Epithelial cell of esophagus (primary cell): ENCODE data around the gene SIN3B.
A peak's percentile ranks its signal among the peaks of the same experiment; 100 is the strongest.

Experiments used
- DNase-seq: peaks from one replicate; pipeline ENCODE4 v3.0.0; 2010; ENCODE audit warnings: low read depth
- H3K4me3 ChIP-seq: 2 replicates; pipeline ENCODE4 v1.5.1; 2011; ENCODE audit warnings: mild to moderate bottlenecking, low read length, control low read depth
- CTCF ChIP-seq: IDR thresholded peaks from 2 replicates; pipeline ENCODE4 v1.5.1; 2011; ENCODE audit warnings: low read depth, mild to moderate bottlenecking, low read length, control low read depth, inconsistent platforms; ENCODE audit not compliant: insufficient read depth; ENCODE audit errors: missing control alignments

Gene SIN3B

GRCh38 chr19:16897029-16897855 lies 68.0 kb downstream of the SIN3B start:
- no peak for TF ChIP-seq CTCF
- peak; percentile 95 for DNase-seq
- H3K4me3 ChIP-seq: peak overlapping the region; percentile 60

- peak overlapping the region; percentile 60 for H3K4me3 ChIP-seq
- no peak for TF ChIP-seq CTCF
- peak; percentile 30 for DNase-seq
Observed at GRCh38 chr19:16897856-16898161, 68.6 kb downstream of the SIN3B start.

- DNase-seq: no peak
- H3K4me3 ChIP-seq: no peak overlapping the region
- TF ChIP-seq CTCF: no peak
Observed at GRCh38 chr19:16898361-16899015, 69.3 kb downstream of the SIN3B start.

- TF ChIP-seq CTCF: peak; percentile 39
- DNase-seq: peak; percentile 24
- H3K4me3 ChIP-seq: no peak overlapping the region
Observed at GRCh38 chr19:16899566-16900075, 70.4 kb downstream of the SIN3B start.

GRCh38 chr19:16901491-16902175 lies 72.4 kb downstream of the SIN3B start:
- TF ChIP-seq CTCF: no peak
- no peak for DNase-seq
- H3K4me3 ChIP-seq: no peak overlapping the region

- no peak for DNase-seq
- H3K4me3 ChIP-seq: no peak overlapping the region
- no peak for TF ChIP-seq CTCF
Observed at GRCh38 chr19:16902545-16902944, 73.3 kb downstream of the SIN3B start.
